Neural cell (in vitro differentiated cells): ENCODE measurements around the gene TBC1D25. TPM values are rescaled to one million over a fixed set of nuclear protein-coding genes. Genes with fewer than 3 reads are reported as not detected.

Experiments used
- H2AFZ ChIP-seq: fragments of 200-600, 300-800 bp; sonication (generic), shearing (Covaris generic); 2 replicates; pipeline ENCODE4 v1.6.0; 2014; ENCODE audit warnings: low read depth, mild to moderate bottlenecking, antibody characterized with exemption, low read length, moderate library complexity
- H3F3A ChIP-seq: fragments of 200-600 bp; shearing (Covaris generic); 2 replicates; pipeline ENCODE4 v1.6.1; 2016; ENCODE audit warnings: mild to moderate bottlenecking, moderate library complexity, mixed read lengths, antibody characterized with exemption, low read length; ENCODE audit not compliant: insufficient read depth, poor library complexity, severe bottlenecking
- H3K27ac ChIP-seq: fragments of 200-600, 300-800 bp; sonication (generic), shearing (Covaris generic); 2 replicates; pipeline ENCODE4 v1.5.1; 2014; ENCODE audit warnings: mild to moderate bottlenecking, low read length, moderate library complexity
- H3K27me3 ChIP-seq: fragments of 300-800, 200-600 bp; sonication (generic), shearing (Covaris generic); 2 replicates; pipeline ENCODE4 v1.6.0; 2014; ENCODE audit warnings: mild to moderate bottlenecking, low read depth, low read length, moderate library complexity; ENCODE audit not compliant: insufficient read depth
- H3K36me3 ChIP-seq: fragments of 300-800, 200-600 bp; sonication (generic), shearing (Covaris generic); 2 replicates; pipeline ENCODE4 v1.5.1; 2014; ENCODE audit warnings: mild to moderate bottlenecking, antibody characterized with exemption, low read length, moderate library complexity; ENCODE audit not compliant: insufficient read depth
- H3K4me2 ChIP-seq: fragments of 300-800, 200-600 bp; sonication (generic), shearing (Covaris generic); 2 replicates; pipeline ENCODE4 v1.6.0; 2014; ENCODE audit warnings: mild to moderate bottlenecking, low read length
- H3K4me3 ChIP-seq: fragments of 300-800, 200-600 bp; sonication (generic), shearing (Covaris generic); 2 replicates; pipeline ENCODE4 v1.5.1; 2014; ENCODE audit warnings: mild to moderate bottlenecking, low read length, moderate library complexity
- H3K79me2 ChIP-seq: fragments of 200-600 bp; shearing (Covaris generic); replicated peaks from 2 replicates; pipeline ENCODE4 v1.6.0; 2014; ENCODE audit warnings: mild to moderate bottlenecking, low read length, moderate library complexity; ENCODE audit not compliant: insufficient read depth
- H3K9ac ChIP-seq: fragments of 300-800, 200-600 bp; sonication (generic), shearing (Covaris generic); 2 replicates; pipeline ENCODE4 v1.6.1; 2016; ENCODE audit warnings: mild to moderate bottlenecking, low read length, mixed read lengths
- H3K9me2 ChIP-seq: fragments of 200-600 bp; shearing (Covaris generic); 2 replicates; pipeline ENCODE4 v1.6.1; 2016; ENCODE audit warnings: mild to moderate bottlenecking, low read length, mixed read lengths; ENCODE audit not compliant: insufficient read depth
- H3K9me3 ChIP-seq: fragments of 200-600, 300-800 bp; sonication (generic), shearing (Covaris generic); 2 replicates; pipeline ENCODE4 v1.6.1; 2016; ENCODE audit warnings: mild to moderate bottlenecking, mixed run types, low read length, moderate library complexity, mixed read lengths
- H4K20me1 ChIP-seq: fragments of 200-600 bp; shearing (Covaris generic); 2 replicates; pipeline ENCODE4 v1.6.1; 2016; ENCODE audit warnings: mild to moderate bottlenecking, mixed run types; ENCODE audit not compliant: insufficient read depth
- EP300 ChIP-seq: fragments of 450-650 bp; conservative IDR thresholded peaks from 2 replicates; pipeline ENCODE4 v1.6.1; 2014; ENCODE audit warnings: antibody characterized with exemption, mild to moderate bottlenecking, moderate library complexity; ENCODE audit not compliant: poor library complexity, severe bottlenecking
- EZH2 ChIP-seq: fragments of 200-600, 300-800 bp; shearing (Covaris generic), sonication (generic); IDR thresholded peaks from 2 replicates; pipeline ENCODE4 v1.6.1; 2014; ENCODE audit warnings: antibody characterized with exemption, low read length, borderline replicate concordance, mild to moderate bottlenecking; ENCODE audit not compliant: insufficient read depth, poor library complexity, severe bottlenecking
- MXI1 ChIP-seq: fragments of 450-650 bp; conservative IDR thresholded peaks from 2 replicates; pipeline ENCODE4 v1.6.1; 2014; ENCODE audit warnings: antibody characterized with exemption, mild to moderate bottlenecking; ENCODE audit not compliant: poor library complexity, severe bottlenecking
- POLR2AphosphoS5 ChIP-seq: IDR thresholded peaks from 2 replicates; pipeline ENCODE4 v1.6.1; 2012
- RAD21 ChIP-seq: fragments of 450-650 bp; conservative IDR thresholded peaks from 2 replicates; pipeline ENCODE4 v1.6.1; 2014; ENCODE audit warnings: antibody characterized with exemption, mild to moderate bottlenecking, moderate library complexity
- SMC3 ChIP-seq: fragments of 450-650 bp; conservative IDR thresholded peaks from 2 replicates; pipeline ENCODE4 v1.6.1; 2014; ENCODE audit warnings: antibody characterized with exemption, mild to moderate bottlenecking, moderate library complexity; ENCODE audit not compliant: poor library complexity
- TAF1 ChIP-seq: IDR thresholded peaks from 2 replicates; pipeline ENCODE4 v1.6.1; 2012; ENCODE audit warnings: low read depth
- polyA plus RNA-seq: library from polyadenylated mRNA; depleted of rRNA; stranded (reverse); fragments of >200 nt; gene quantifications from 2 replicates; pipeline ENCODE4 v1.2.3, GENCODE V29; 2014
- TF ChIP-seq, protein P1 (sequence below): fragments of 450-650 bp; IDR thresholded peaks from 2 replicates; pipeline ENCODE4 v1.5.1; 2014; ENCODE audit warnings: antibody characterized with exemption, mild to moderate bottlenecking, moderate library complexity; ENCODE audit not compliant: poor library complexity, severe bottlenecking
- TF ChIP-seq, protein P2 (sequence below): IDR thresholded peaks from 2 replicates; pipeline ENCODE4 v1.6.1; 2012; ENCODE audit warnings: borderline replicate concordance

Gene TBC1D25
- polyA plus RNA-seq, 1 donor from 2014 or later = 4.5 TPM

DNA sequence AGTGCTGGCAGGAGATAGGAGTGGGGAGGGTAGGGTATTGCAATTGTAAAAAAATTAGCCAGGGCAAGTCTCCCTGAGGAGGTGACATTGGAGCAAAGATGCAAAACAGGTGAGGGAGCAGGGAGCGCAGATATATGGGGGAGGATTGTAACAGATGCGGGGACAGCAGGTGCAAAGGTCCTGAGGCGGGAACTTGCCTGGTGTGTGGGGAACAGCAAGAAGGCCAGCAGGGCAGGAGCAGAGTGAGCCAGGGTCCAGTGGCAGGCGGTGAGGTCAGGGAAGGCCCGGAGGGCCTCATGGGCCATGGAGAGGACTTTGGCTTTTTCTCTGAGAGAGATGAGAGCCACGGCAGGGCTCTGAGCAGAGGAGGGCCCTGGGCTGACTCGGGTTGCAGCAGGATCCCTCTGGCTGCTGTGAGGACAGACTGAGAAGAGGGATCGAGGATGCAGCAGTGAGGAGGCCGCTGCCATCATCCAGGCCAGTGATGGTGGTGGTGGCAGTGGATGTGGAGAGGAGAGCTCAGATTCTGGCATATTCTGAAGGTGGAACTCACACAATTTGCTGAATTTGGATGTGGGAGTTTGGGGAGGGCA, 24.6 kb upstream of the TBC1D25 start:
- Histone ChIP-seq H3K36me3 (no peaks in the 10 kb centered on the region), H3K9me3 (no peaks in the 10 kb centered on the region), H3K9ac (no peak overlapping the region), H3F3A (no peaks in the 10 kb centered on the region), H3K79me2 (no peaks in the 10 kb centered on the region), H2AFZ (no peak overlapping the region), H4K20me1 (no peaks in the 10 kb centered on the region), H3K27ac (no peak overlapping the region), H3K4me3 (no peak overlapping the region), H3K4me2 (no peak overlapping the region), H3K27me3 (no peaks in the 10 kb centered on the region), H3K9me2 (no peaks in the 10 kb centered on the region)
- TF ChIP-seq TAF1 = no peak
- no peak for TF ChIP-seq POLR2AphosphoS5

DNA sequence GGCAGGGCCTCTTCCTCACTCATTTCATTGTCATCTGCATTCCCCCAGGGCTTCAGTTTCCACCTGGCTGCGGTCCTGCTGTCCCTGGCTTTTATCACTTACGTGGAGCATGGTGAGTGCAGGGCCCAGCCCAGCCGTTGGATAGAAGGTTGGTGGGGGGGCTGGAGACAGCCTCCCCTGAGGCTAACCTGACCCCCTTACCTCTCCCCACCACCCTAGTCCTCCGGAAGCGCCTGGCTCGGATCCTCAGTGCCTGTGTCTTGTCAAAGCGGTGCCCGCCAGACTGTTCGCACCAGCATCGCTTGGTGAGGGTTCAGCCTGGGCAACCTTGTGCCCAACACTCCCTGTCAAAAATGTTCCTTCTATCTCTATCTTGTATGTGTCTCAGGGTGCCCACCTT, 23.7 kb upstream of the TBC1D25 start:
- no peaks in the 10 kb centered on the region for H3K9me2 ChIP-seq
- H2AFZ ChIP-seq = no peak overlapping the region
- no peaks in the 10 kb centered on the region for H3F3A ChIP-seq
- H3K27me3 ChIP-seq = no peaks in the 10 kb centered on the region
- H3K79me2 ChIP-seq = no peaks in the 10 kb centered on the region
- H4K20me1 ChIP-seq = no peaks in the 10 kb centered on the region
- no peaks in the 10 kb centered on the region for H3K36me3 ChIP-seq
- no peaks in the 10 kb centered on the region for H3K9me3 ChIP-seq
- no peak overlapping the region for H3K27ac ChIP-seq
- no peak overlapping the region for H3K9ac ChIP-seq
- H3K4me2 ChIP-seq = no peak overlapping the region
- no peak overlapping the region for H3K4me3 ChIP-seq
- TF ChIP-seq TAF1 (no peak), EZH2 (no peak), SMC3 (no peak), EP300 (no peak), POLR2AphosphoS5 (no peak), MXI1 (no peak), RAD21 (no peak)
- TF ChIP-seq, protein P1, sequence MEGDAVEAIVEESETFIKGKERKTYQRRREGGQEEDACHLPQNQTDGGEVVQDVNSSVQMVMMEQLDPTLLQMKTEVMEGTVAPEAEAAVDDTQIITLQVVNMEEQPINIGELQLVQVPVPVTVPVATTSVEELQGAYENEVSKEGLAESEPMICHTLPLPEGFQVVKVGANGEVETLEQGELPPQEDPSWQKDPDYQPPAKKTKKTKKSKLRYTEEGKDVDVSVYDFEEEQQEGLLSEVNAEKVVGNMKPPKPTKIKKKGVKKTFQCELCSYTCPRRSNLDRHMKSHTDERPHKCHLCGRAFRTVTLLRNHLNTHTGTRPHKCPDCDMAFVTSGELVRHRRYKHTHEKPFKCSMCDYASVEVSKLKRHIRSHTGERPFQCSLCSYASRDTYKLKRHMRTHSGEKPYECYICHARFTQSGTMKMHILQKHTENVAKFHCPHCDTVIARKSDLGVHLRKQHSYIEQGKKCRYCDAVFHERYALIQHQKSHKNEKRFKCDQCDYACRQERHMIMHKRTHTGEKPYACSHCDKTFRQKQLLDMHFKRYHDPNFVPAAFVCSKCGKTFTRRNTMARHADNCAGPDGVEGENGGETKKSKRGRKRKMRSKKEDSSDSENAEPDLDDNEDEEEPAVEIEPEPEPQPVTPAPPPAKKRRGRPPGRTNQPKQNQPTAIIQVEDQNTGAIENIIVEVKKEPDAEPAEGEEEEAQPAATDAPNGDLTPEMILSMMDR = no peak
- TF ChIP-seq, protein P2, sequence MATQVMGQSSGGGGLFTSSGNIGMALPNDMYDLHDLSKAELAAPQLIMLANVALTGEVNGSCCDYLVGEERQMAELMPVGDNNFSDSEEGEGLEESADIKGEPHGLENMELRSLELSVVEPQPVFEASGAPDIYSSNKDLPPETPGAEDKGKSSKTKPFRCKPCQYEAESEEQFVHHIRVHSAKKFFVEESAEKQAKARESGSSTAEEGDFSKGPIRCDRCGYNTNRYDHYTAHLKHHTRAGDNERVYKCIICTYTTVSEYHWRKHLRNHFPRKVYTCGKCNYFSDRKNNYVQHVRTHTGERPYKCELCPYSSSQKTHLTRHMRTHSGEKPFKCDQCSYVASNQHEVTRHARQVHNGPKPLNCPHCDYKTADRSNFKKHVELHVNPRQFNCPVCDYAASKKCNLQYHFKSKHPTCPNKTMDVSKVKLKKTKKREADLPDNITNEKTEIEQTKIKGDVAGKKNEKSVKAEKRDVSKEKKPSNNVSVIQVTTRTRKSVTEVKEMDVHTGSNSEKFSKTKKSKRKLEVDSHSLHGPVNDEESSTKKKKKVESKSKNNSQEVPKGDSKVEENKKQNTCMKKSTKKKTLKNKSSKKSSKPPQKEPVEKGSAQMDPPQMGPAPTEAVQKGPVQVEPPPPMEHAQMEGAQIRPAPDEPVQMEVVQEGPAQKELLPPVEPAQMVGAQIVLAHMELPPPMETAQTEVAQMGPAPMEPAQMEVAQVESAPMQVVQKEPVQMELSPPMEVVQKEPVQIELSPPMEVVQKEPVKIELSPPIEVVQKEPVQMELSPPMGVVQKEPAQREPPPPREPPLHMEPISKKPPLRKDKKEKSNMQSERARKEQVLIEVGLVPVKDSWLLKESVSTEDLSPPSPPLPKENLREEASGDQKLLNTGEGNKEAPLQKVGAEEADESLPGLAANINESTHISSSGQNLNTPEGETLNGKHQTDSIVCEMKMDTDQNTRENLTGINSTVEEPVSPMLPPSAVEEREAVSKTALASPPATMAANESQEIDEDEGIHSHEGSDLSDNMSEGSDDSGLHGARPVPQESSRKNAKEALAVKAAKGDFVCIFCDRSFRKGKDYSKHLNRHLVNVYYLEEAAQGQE = no peak
